Brain microvascular endothelial cell (primary cell): ENCODE results near the gene PARD6B.

Experiments
- DNase-seq: peaks from one replicate; pipeline ENCODE4 v3.0.0-alpha.2; 2020
- H3K27ac ChIP-seq: fragments of 250-450 bp; sonication (Bioruptor Pico); 2 replicates; pipeline ENCODE4 v1.5.1; 2020; ENCODE audit warnings: mild to moderate bottlenecking, moderate library complexity
- H3K27me3 ChIP-seq: fragments of 250-450 bp; sonication (Bioruptor Pico); replicated peaks from 2 replicates; pipeline ENCODE4 v1.5.1; 2020; ENCODE audit warnings: mild to moderate bottlenecking
- H3K36me3 ChIP-seq: fragments of 250-450 bp; sonication (Bioruptor Pico); replicated peaks from 2 replicates; pipeline ENCODE4 v1.5.1; 2020; ENCODE audit warnings: mild to moderate bottlenecking
- H3K4me3 ChIP-seq: 2 replicates; pipeline ENCODE4 v1.5.1; 2011; ENCODE audit warnings: low read depth, mild to moderate bottlenecking, control low read depth, low read length, moderate library complexity
- CTCF ChIP-seq: IDR thresholded peaks from 2 replicates; pipeline ENCODE4 v1.5.1; 2011; ENCODE audit warnings: low read depth, mild to moderate bottlenecking, moderate library complexity, low read length, control low read depth, inconsistent platforms; ENCODE audit errors: missing control alignments
- in situ Hi-C: cut with HindIII; loops from 2 replicates; pipeline ENCODE4 v1.10.0; 2017; ENCODE audit warnings: low sequenced_read_pairs, low pct_ligation_motif_present

PARD6B gene

GRCh38 chr20:50786703-50787102 lies 55.3 kb downstream of the PARD6B start:
- in situ Hi-C loops = no loop called here
- H3K36me3 ChIP-seq = no peaks in the 10 kb centered on the region
- H3K4me3 ChIP-seq = no peak overlapping the region
- TF ChIP-seq CTCF = no peak
- H3K27ac ChIP-seq = no peak overlapping the region
- no peaks in the 10 kb centered on the region for H3K27me3 ChIP-seq
- no peak for DNase-seq

- H3K36me3 ChIP-seq = no peaks in the 10 kb centered on the region
- TF ChIP-seq CTCF = no peak
- H3K27ac ChIP-seq = no peak overlapping the region
- H3K27me3 ChIP-seq = no peaks in the 10 kb centered on the region
- DNase-seq = no peak
- in situ Hi-C loops = no loop called here
- H3K4me3 ChIP-seq = no peak overlapping the region
Measured at GRCh38 chr20:50787181-50787580, 55.8 kb downstream of the PARD6B start.

GRCh38 chr20:50788045-50788991 lies 56.9 kb downstream of the PARD6B start:
- no peaks in the 10 kb centered on the region for H3K27me3 ChIP-seq
- peak; percentile 73 for TF ChIP-seq CTCF
- H3K27ac ChIP-seq = no peak overlapping the region
- no peaks in the 10 kb centered on the region for H3K36me3 ChIP-seq
- H3K4me3 ChIP-seq = no peak overlapping the region
- in situ Hi-C loops = no loop called here
- peak; percentile 45 for DNase-seq

- Histone ChIP-seq H3K27ac (peak overlapping the region; percentile 78), H3K36me3 (no peaks in the 10 kb centered on the region), H3K27me3 (no peaks in the 10 kb centered on the region), H3K4me3 (no peak overlapping the region)
- no peak for TF ChIP-seq CTCF
- no peak for DNase-seq
- in situ Hi-C loops = no loop called here
Measured at GRCh38 chr20:50789968-50790650, 58.7 kb downstream of the PARD6B start.

GRCh38 chr20:50790651-50791277 lies 59.4 kb downstream of the PARD6B start:
- in situ Hi-C loops = no loop called here
- H3K36me3 ChIP-seq = no peaks in the 10 kb centered on the region
- peak overlapping the region; percentile 78 for H3K27ac ChIP-seq
- H3K27me3 ChIP-seq = no peaks in the 10 kb centered on the region
- peak overlapping the region; percentile 5 for H3K4me3 ChIP-seq
- DNase-seq = peak; percentile 87
- TF ChIP-seq CTCF = peak; percentile 94
